GM23338 (cell line): ENCODE data around the gene OGDHL. TPM values are rescaled to one million over a fixed set of nuclear protein-coding genes. Genes with fewer than 3 reads are reported as not detected.

Experiments used
- ATAC-seq: fragments of 200-7000 bp; cut with Tn5 transposase; 3 replicates; pipeline ENCODE4 v1.9.1; 2020
- DNase-seq: peaks from one replicate; pipeline ENCODE4 v3.0.0-alpha.2; 2015; ENCODE audit warnings: low spot score
- H2AFZ ChIP-seq: fragments of 200-600 bp; sonication (generic); 2 replicates; pipeline ENCODE4 v1.8.0; 2016; ENCODE audit warnings: antibody characterized with exemption, mild to moderate bottlenecking, moderate library complexity
- H3F3A ChIP-seq: fragments of 200-600 bp; sonication (generic); replicated peaks from 2 replicates; pipeline ENCODE4 v1.8.0; 2017; ENCODE audit warnings: antibody characterized with exemption, mixed run types, low read depth
- H3K27ac ChIP-seq: fragments of 200-600 bp; sonication (generic); 2 replicates; pipeline ENCODE4 v1.6.1; 2016; ENCODE audit warnings: low read depth
- H3K27me3 ChIP-seq: fragments of 200-600 bp; sonication (generic); 2 replicates; pipeline ENCODE4 v1.8.0; 2016; ENCODE audit warnings: mild to moderate bottlenecking, mixed run types, moderate library complexity; ENCODE audit not compliant: insufficient read depth
- H3K36me3 ChIP-seq: fragments of 200-600 bp; sonication (generic); 2 replicates; pipeline ENCODE4 v1.8.0; 2016; ENCODE audit warnings: mild to moderate bottlenecking; ENCODE audit not compliant: insufficient read depth
- H3K4me1 ChIP-seq: fragments of 200-600 bp; sonication (generic); 2 replicates; pipeline ENCODE4 v1.8.0; 2016; ENCODE audit warnings: mild to moderate bottlenecking, moderate library complexity; ENCODE audit not compliant: insufficient read depth
- H3K4me2 ChIP-seq: fragments of 200-600 bp; sonication (generic); 2 replicates; pipeline ENCODE4 v1.7.1; 2017; ENCODE audit warnings: mixed run types
- H3K4me3 ChIP-seq: fragments of 200-600 bp; sonication (generic); 2 replicates; pipeline ENCODE4 v1.6.1; 2016; ENCODE audit warnings: mixed run types
- H3K79me2 ChIP-seq: fragments of 200-600 bp; sonication (generic); replicated peaks from 2 replicates; pipeline ENCODE4 v1.8.0; 2017; ENCODE audit warnings: mild to moderate bottlenecking; ENCODE audit not compliant: insufficient read depth
- H3K9me2 ChIP-seq: fragments of 200-600 bp; sonication (generic); 2 replicates; pipeline ENCODE4 v1.8.0; 2017; ENCODE audit not compliant: insufficient read depth
- H4K20me1 ChIP-seq: fragments of 200-600 bp; sonication (generic); replicated peaks from 2 replicates; pipeline ENCODE4 v1.8.0; 2017; ENCODE audit warnings: mild to moderate bottlenecking; ENCODE audit not compliant: insufficient read depth
- H3K27ac Mint-ChIP-seq: 2 replicates; pipeline ENCODE4 v1.8.0; 2020; ENCODE audit warnings: inconsistent platforms, mild to moderate bottlenecking, moderate library complexity, mixed read lengths
- H3K27me3 Mint-ChIP-seq: 3 replicates; pipeline ENCODE4 v1.8.0; 2022; ENCODE audit warnings: low read depth, mild to moderate bottlenecking, moderate library complexity, mixed read lengths, inconsistent platforms; ENCODE audit not compliant: insufficient read depth, poor library complexity
- H3K36me3 Mint-ChIP-seq: 3 replicates; pipeline ENCODE4 v1.8.0; 2021; ENCODE audit warnings: low read depth, mild to moderate bottlenecking, inconsistent platforms, moderate library complexity, mixed read lengths
- H3K4me1 Mint-ChIP-seq: 3 replicates; pipeline ENCODE4 v1.8.0; 2020; ENCODE audit warnings: mild to moderate bottlenecking, inconsistent platforms, mixed read lengths
- H3K4me3 Mint-ChIP-seq: 3 replicates; pipeline ENCODE4 v1.8.0; 2021; ENCODE audit warnings: moderate library complexity, mild to moderate bottlenecking, inconsistent platforms, mixed read lengths
- H3K9me3 Mint-ChIP-seq: 3 replicates; pipeline ENCODE4 v1.8.0; 2020; ENCODE audit warnings: moderate library complexity, mild to moderate bottlenecking, inconsistent platforms, mixed read lengths
- CREB1 ChIP-seq: fragments of 250-450 bp; sonication (Bioruptor Pico); IDR thresholded peaks from 2 replicates; pipeline ENCODE4 v1.5.0; 2020; ENCODE audit warnings: low read depth, mild to moderate bottlenecking, moderate library complexity
- EZH2 ChIP-seq: fragments of 200-600 bp; sonication (generic); IDR thresholded peaks from one replicate; pipeline ENCODE4 v1.8.0; 2017; ENCODE audit warnings: antibody characterized with exemption, mild to moderate bottlenecking, low read depth; ENCODE audit not compliant: unreplicated experiment
- EZH2phosphoT487 ChIP-seq: fragments of 200-600 bp; sonication (generic); IDR thresholded peaks from one replicate; pipeline ENCODE4 v1.8.1; 2018; ENCODE audit warnings: antibody characterized with exemption; ENCODE audit not compliant: unreplicated experiment
- JUNB ChIP-seq: IDR thresholded peaks from one replicate; pipeline ENCODE4 v1.6.1; 2016; ENCODE audit warnings: antibody characterized with exemption; ENCODE audit not compliant: unreplicated experiment
- NANOG ChIP-seq: IDR thresholded peaks from 2 replicates; pipeline ENCODE4 v1.6.1; 2016; ENCODE audit warnings: antibody characterized with exemption, borderline replicate concordance
- POLR2AphosphoS5 ChIP-seq: IDR thresholded peaks from 2 replicates; pipeline ENCODE4 v1.6.1; 2016; ENCODE audit warnings: antibody characterized with exemption, low read depth
- REST ChIP-seq: IDR thresholded peaks from one replicate; pipeline ENCODE4 v1.6.1; 2018; ENCODE audit warnings: antibody characterized with exemption; ENCODE audit not compliant: unreplicated experiment
- STAT1 ChIP-seq: IDR thresholded peaks from one replicate; pipeline ENCODE4 v1.6.1; 2016; ENCODE audit warnings: antibody characterized with exemption; ENCODE audit not compliant: unreplicated experiment
- ZNF114 ChIP-seq: fragments of 250-450 bp; sonication (Bioruptor Pico); IDR thresholded peaks from 2 replicates; pipeline ENCODE4 v1.5.0; 2020; ENCODE audit warnings: mild to moderate bottlenecking, moderate library complexity
- ZNF331 ChIP-seq: fragments of 250-450 bp; sonication (Bioruptor Pico); IDR thresholded peaks from 2 replicates; pipeline ENCODE4 v1.5.0; 2020; ENCODE audit warnings: low read depth, mild to moderate bottlenecking, moderate library complexity
- polyA plus RNA-seq: library from polyadenylated mRNA; unstranded; fragments of >200 nt; fragmentation: Nextera tagmentation; extraction: Ambion mirVana; gene quantifications from 2 replicates; pipeline ENCODE4 v1.2.1, GENCODE V29; 2016
- total RNA-seq: library from RNA; depleted of rRNA; stranded (reverse); fragments of >200 nt; shearing (Covaris generic); gene quantifications from 2 replicates; pipeline ENCODE4 v1.2.3, GENCODE V29; 2014
- TF ChIP-seq, protein P1 (sequence below): fragments of 250-450 bp; sonication (Bioruptor Pico); IDR thresholded peaks from 2 replicates; pipeline ENCODE4 v1.5.0; 2020; ENCODE audit warnings: mild to moderate bottlenecking, moderate library complexity
- TF ChIP-seq, protein P2 (sequence below): IDR thresholded peaks from 2 replicates; pipeline ENCODE4 v1.6.1; 2016; ENCODE audit warnings: antibody characterized with exemption
- TF ChIP-seq, protein P3 (sequence below), 2 experiments: fragments of 200-600 bp in 1 of 2; sonication (generic) in 1 of 2; conservative IDR thresholded peaks; 2 replicates each; pipeline versions ENCODE4 v1.5.1 to v1.6.1; 2016 to 2017; ENCODE audit warnings: antibody characterized with exemption in 2 of 2, low read depth in 2 of 2, mild to moderate bottlenecking in 2 of 2, moderate library complexity in 1 of 2

Gene OGDHL
- total and polyA plus RNA-seq, 2 experiments from 2014 or later, result 8.3 to 15.5 TPM

- no peaks in the 10 kb centered on the region for H3K9me2 ChIP-seq
- no peak overlapping the region for H3K27ac ChIP-seq
- H4K20me1 ChIP-seq, result no peaks in the 10 kb centered on the region
- Mint-ChIP-seq H3K4me3 (no peak overlapping the region), H3K9me3 (peaks cover 25% of the 10 kb centered on the region), H3K27me3 (no peaks in the 10 kb centered on the region), H3K4me1 (no peaks in the 10 kb centered on the region), H3K36me3 (peaks cover 11% of the 10 kb centered on the region), H3K27ac (no peak overlapping the region)
- H3K4me3 ChIP-seq, result no peak overlapping the region
- H3K36me3 ChIP-seq, result peaks cover 4% of the 10 kb centered on the region; the same call in 1 of the 2 replicates
- ATAC-seq (no peak), DNase-seq (no peak)
- H3F3A ChIP-seq, result no peaks in the 10 kb centered on the region
- no peaks in the 10 kb centered on the region for H3K4me1 ChIP-seq
- H3K79me2 ChIP-seq, result no peaks in the 10 kb centered on the region
- no peaks in the 10 kb centered on the region for H3K27me3 ChIP-seq
- no peak overlapping the region for H2AFZ ChIP-seq
- H3K4me2 ChIP-seq, result no peak overlapping the region
- TF ChIP-seq ZNF331 (CRISPR knock-in tag), result no peak
- TF ChIP-seq, protein P1, sequence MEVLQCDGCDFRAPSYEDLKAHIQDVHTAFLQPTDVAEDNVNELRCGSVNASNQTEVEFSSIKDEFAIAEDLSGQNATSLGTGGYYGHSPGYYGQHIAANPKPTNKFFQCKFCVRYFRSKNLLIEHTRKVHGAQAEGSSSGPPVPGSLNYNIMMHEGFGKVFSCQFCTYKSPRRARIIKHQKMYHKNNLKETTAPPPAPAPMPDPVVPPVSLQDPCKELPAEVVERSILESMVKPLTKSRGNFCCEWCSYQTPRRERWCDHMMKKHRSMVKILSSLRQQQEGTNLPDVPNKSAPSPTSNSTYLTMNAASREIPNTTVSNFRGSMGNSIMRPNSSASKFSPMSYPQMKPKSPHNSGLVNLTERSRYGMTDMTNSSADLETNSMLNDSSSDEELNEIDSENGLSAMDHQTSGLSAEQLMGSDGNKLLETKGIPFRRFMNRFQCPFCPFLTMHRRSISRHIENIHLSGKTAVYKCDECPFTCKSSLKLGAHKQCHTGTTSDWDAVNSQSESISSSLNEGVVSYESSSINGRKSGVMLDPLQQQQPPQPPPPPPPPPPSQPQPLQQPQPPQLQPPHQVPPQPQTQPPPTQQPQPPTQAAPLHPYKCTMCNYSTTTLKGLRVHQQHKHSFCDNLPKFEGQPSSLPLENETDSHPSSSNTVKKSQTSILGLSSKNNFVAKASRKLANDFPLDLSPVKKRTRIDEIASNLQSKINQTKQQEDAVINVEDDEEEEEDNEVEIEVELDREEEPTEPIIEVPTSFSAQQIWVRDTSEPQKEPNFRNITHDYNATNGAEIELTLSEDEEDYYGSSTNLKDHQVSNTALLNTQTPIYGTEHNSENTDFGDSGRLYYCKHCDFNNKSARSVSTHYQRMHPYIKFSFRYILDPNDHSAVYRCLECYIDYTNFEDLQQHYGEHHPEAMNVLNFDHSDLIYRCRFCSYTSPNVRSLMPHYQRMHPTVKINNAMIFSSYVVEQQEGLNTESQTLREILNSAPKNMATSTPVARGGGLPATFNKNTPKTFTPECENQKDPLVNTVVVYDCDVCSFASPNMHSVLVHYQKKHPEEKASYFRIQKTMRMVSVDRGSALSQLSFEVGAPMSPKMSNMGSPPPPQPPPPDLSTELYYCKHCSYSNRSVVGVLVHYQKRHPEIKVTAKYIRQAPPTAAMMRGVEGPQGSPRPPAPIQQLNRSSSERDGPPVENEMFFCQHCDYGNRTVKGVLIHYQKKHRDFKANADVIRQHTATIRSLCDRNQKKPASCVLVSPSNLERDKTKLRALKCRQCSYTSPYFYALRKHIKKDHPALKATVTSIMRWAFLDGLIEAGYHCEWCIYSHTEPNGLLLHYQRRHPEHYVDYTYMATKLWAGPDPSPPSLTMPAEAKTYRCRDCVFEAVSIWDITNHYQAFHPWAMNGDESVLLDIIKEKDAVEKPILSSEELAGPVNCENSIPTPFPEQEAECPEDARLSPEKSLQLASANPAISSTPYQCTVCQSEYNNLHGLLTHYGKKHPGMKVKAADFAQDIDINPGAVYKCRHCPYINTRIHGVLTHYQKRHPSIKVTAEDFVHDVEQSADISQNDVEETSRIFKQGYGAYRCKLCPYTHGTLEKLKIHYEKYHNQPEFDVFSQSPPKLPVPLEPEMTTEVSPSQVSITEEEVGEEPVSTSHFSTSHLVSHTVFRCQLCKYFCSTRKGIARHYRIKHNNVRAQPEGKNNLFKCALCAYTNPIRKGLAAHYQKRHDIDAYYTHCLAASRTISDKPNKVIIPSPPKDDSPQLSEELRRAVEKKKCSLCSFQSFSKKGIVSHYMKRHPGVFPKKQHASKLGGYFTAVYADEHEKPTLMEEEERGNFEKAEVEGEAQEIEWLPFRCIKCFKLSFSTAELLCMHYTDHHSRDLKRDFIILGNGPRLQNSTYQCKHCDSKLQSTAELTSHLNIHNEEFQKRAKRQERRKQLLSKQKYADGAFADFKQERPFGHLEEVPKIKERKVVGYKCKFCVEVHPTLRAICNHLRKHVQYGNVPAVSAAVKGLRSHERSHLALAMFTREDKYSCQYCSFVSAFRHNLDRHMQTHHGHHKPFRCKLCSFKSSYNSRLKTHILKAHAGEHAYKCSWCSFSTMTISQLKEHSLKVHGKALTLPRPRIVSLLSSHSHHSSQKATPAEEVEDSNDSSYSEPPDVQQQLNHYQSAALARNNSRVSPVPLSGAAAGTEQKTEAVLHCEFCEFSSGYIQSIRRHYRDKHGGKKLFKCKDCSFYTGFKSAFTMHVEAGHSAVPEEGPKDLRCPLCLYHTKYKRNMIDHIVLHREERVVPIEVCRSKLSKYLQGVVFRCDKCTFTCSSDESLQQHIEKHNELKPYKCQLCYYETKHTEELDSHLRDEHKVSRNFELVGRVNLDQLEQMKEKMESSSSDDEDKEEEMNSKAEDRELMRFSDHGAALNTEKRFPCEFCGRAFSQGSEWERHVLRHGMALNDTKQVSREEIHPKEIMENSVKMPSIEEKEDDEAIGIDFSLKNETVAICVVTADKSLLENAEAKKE, result no peak
- no peak for TF ChIP-seq ZNF114 (CRISPR knock-in tag)
- no peak for TF ChIP-seq NANOG
- TF ChIP-seq EZH2phosphoT487, result no peak
- no peak for TF ChIP-seq STAT1
- no peak for TF ChIP-seq JUNB
- TF ChIP-seq POLR2AphosphoS5, result no peak
- TF ChIP-seq, protein P2, sequence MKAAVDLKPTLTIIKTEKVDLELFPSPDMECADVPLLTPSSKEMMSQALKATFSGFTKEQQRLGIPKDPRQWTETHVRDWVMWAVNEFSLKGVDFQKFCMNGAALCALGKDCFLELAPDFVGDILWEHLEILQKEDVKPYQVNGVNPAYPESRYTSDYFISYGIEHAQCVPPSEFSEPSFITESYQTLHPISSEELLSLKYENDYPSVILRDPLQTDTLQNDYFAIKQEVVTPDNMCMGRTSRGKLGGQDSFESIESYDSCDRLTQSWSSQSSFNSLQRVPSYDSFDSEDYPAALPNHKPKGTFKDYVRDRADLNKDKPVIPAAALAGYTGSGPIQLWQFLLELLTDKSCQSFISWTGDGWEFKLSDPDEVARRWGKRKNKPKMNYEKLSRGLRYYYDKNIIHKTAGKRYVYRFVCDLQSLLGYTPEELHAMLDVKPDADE, result no peak
- TF ChIP-seq REST, result no peak
- TF ChIP-seq, protein P3, sequence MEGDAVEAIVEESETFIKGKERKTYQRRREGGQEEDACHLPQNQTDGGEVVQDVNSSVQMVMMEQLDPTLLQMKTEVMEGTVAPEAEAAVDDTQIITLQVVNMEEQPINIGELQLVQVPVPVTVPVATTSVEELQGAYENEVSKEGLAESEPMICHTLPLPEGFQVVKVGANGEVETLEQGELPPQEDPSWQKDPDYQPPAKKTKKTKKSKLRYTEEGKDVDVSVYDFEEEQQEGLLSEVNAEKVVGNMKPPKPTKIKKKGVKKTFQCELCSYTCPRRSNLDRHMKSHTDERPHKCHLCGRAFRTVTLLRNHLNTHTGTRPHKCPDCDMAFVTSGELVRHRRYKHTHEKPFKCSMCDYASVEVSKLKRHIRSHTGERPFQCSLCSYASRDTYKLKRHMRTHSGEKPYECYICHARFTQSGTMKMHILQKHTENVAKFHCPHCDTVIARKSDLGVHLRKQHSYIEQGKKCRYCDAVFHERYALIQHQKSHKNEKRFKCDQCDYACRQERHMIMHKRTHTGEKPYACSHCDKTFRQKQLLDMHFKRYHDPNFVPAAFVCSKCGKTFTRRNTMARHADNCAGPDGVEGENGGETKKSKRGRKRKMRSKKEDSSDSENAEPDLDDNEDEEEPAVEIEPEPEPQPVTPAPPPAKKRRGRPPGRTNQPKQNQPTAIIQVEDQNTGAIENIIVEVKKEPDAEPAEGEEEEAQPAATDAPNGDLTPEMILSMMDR (conservative IDR thresholded peaks at IDR 0.05; ENCODE audit: low read depth in 2 of 2), result no peak
- TF ChIP-seq EZH2, result no peak
- no peak for TF ChIP-seq CREB1 (CRISPR knock-in tag)
Measured at GRCh38 chr10:49713266-49713665, 48.9 kb downstream of the OGDHL start.
